ENCODE results near the gene CAPZA1. TPM values are rescaled to one million over a fixed set of nuclear protein-coding genes. Genes with fewer than 3 reads are reported as not detected.

CAPZA1 gene
- total RNA-seq, 1 experiment from 2014 or later = 148 TPM

- BruUV-seq (replicated peaks) = no TSS peak
- Histone ChIP-seq H2AFZ (ENCODE audit: low read depth, low read length, poor library complexity, severe bottlenecking) (no peak overlapping the region), H3K36me3 (ENCODE audit: control insufficient read depth in 1 of 2, insufficient read depth in 2 of 2, low read length in 2 of 2) (peaks cover 42 to 46% of the 10 kb centered on the region in 2 experiments), H3K79me2 (ENCODE audit: insufficient read depth, low read length) (peaks cover 86% of the 10 kb centered on the region), H3K4me1 (ENCODE audit: control insufficient read depth in 1 of 2, insufficient read depth in 2 of 2, low read length in 2 of 2) (no peaks in the 10 kb centered on the region; a peak in 1 of 4 replicates), H4K20me1 (ENCODE audit: insufficient read depth) (peaks cover 5% of the 10 kb centered on the region; the same call in 1 of the 2 replicates), H3K27me3 (ENCODE audit: insufficient read depth, low read length) (no peaks in the 10 kb centered on the region), H3K9ac (ENCODE audit: low read length) (no peak overlapping the region), H3K9me3 (ENCODE audit: control insufficient read depth in 1 of 2, insufficient read depth in 1 of 2, low read depth in 1 of 2, low read length in 2 of 2) (no peaks in the 10 kb centered on the region), H3K9me2 (ENCODE audit: insufficient read depth) (no peaks in the 10 kb centered on the region), H3K27ac (ENCODE audit: low read depth, low read length) (no peak overlapping the region), H3K4me2 (ENCODE audit: low read length) (no peak overlapping the region), H3K4me3 (replicated peaks in 1 of 2; ENCODE audit: low read depth in 1 of 2, low read length in 2 of 2) (no peak overlapping the region)
- intact Hi-C loops (cut with micrococcal nuclease) = no loop called here
- ATAC-seq (no peak), DNase-seq (ENCODE audit: low read depth, low spot score) (no peak)
- TF ChIP-seq SIN3A (IDR thresholded peaks at IDR 0.05; ENCODE audit: low read depth) (no peak), RAD21 (IDR thresholded peaks at IDR 0.05; ENCODE audit: low read depth) (no peak), ZBTB33 (IDR thresholded peaks at IDR 0.05; ENCODE audit: extremely low read depth, insufficient replicate concordance, low read length) (no peak), REST (IDR thresholded peaks at IDR 0.05; ENCODE audit: low read depth) (no peak), POLR2A (IDR thresholded peaks at IDR 0.05; ENCODE audit: borderline replicate concordance, extremely low read depth, insufficient read depth, insufficient read length) (no peak), SP1 (IDR thresholded peaks at IDR 0.05; ENCODE audit: low read depth) (no peak), ELF1 (IDR thresholded peaks at IDR 0.05; ENCODE audit: borderline replicate concordance, low read depth) (no peak), MAX (IDR thresholded peaks at IDR 0.05) (no peak), CTCF (IDR thresholded peaks at IDR 0.05 in 2 of 3, conservative IDR thresholded peaks at IDR 0.05 in 1 of 3; ENCODE audit: borderline replicate concordance in 1 of 3, insufficient read depth in 1 of 3, low read depth in 2 of 3, low read length in 2 of 3) (no peak), FOSL1 (IDR thresholded peaks at IDR 0.05; ENCODE audit: low read depth) (no peak), POLR2AphosphoS5 (IDR thresholded peaks at IDR 0.05; ENCODE audit: low read depth, low read length) (no peak)
- ChIA-PET CTCF (no interaction called here), POLR2A (no interaction called here), RAD21 (ENCODE audit: low non-redundant PET in 1 of 2, low total read pairs in 2 of 2, uncharacterized antibody in 2 of 2, unreplicated experiment in 2 of 2) (no interaction called here)
Observed at GRCh38 chr1:112651205-112651604, 31.6 kb downstream of the CAPZA1 start.
